ENCODE measurements around the gene GABRD. TPM values are rescaled to one million over a fixed set of nuclear protein-coding genes. Genes with fewer than 3 reads are reported as not detected.

GABRD gene
- total and polyA plus RNA-seq, 4 donors, result 0.41 to 6.8 (median 1.8) TPM

- TF ChIP-seq CTCF (IDR thresholded peaks at IDR 0.05; ENCODE audit: control extremely low read depth, extremely low read depth), result no peak
- Histone ChIP-seq H3K27me3 (ENCODE audit: control insufficient read depth in 3 of 3, insufficient read depth in 3 of 3, low read length in 2 of 3) (peaks cover 0 to 3% (median 0%) of the 10 kb centered on the region in 3 donors), H3K9me3 (ENCODE audit: control insufficient read depth in 4 of 4, insufficient read depth in 3 of 4, low read length in 3 of 4) (no peaks in the 10 kb centered on the region), H3K36me3 (ENCODE audit: control insufficient read depth in 4 of 4, insufficient read depth in 4 of 4, low read length in 4 of 4) (no peaks in the 10 kb centered on the region), H3K4me1 (ENCODE audit: control insufficient read depth in 5 of 5, insufficient read depth in 5 of 5, low read length in 5 of 5) (peaks cover 0 to 10% (median 0%) of the 10 kb centered on the region in 5 donors), H3K9ac (ENCODE audit: insufficient read depth in 1 of 2, low read length in 2 of 2) (no peak overlapping the region), H3K4me3 (no peak overlapping the region), H3K27ac (ENCODE audit: low read depth in 1 of 2, low read length in 1 of 2) (no peak overlapping the region)
- 74 to 83% methylated on average over 6 of the region's 6 CpGs for WGBS, 2 donors
- DNase-seq (no peak), ATAC-seq (ENCODE audit: insufficient read depth, low FRiP score) (no peak)
Observed at GRCh38 chr1:1997576-1997975, 21.6 kb upstream of the GABRD start.

GRCh38 chr1:2000432-2000831 is 18.7 kb upstream of the GABRD start:
- ATAC-seq (ENCODE audit: insufficient read depth, low FRiP score), result no peak
- Histone ChIP-seq H3K9ac (ENCODE audit: insufficient read depth in 1 of 2, low read length in 2 of 2) (no peak overlapping the region), H3K27me3 (ENCODE audit: control insufficient read depth in 3 of 3, insufficient read depth in 3 of 3, low read length in 2 of 3) (no peaks in the 10 kb centered on the region), H3K27ac (ENCODE audit: low read depth in 1 of 2, low read length in 1 of 2) (no peak overlapping the region), H3K4me3 (no peak overlapping the region), H3K9me3 (ENCODE audit: control insufficient read depth in 4 of 4, insufficient read depth in 3 of 4, low read length in 3 of 4) (no peaks in the 10 kb centered on the region), H3K4me1 (ENCODE audit: control insufficient read depth in 5 of 5, insufficient read depth in 5 of 5, low read length in 5 of 5) (peaks cover 0 to 9% (median 3%) of the 10 kb centered on the region in 5 donors), H3K36me3 (ENCODE audit: control insufficient read depth in 4 of 4, insufficient read depth in 4 of 4, low read length in 4 of 4) (no peaks in the 10 kb centered on the region)
- WGBS, 2 donors, result 87 to 92% methylated on average over 7 of the region's 7 CpGs
- no peak for TF ChIP-seq CTCF (IDR thresholded peaks at IDR 0.05; ENCODE audit: control extremely low read depth, extremely low read depth)
- no peak for DNase-seq

GRCh38 chr1:2000850-2001249 is 18.3 kb upstream of the GABRD start:
- Histone ChIP-seq H3K4me1 (ENCODE audit: control insufficient read depth in 5 of 5, insufficient read depth in 5 of 5, low read length in 5 of 5) (peaks cover 0 to 9% (median 3%) of the 10 kb centered on the region in 5 donors), H3K9ac (ENCODE audit: insufficient read depth in 1 of 2, low read length in 2 of 2) (no peak overlapping the region), H3K27ac (ENCODE audit: low read depth in 1 of 2, low read length in 1 of 2) (no peak overlapping the region), H3K4me3 (no peak overlapping the region), H3K27me3 (ENCODE audit: control insufficient read depth in 3 of 3, insufficient read depth in 3 of 3, low read length in 2 of 3) (no peaks in the 10 kb centered on the region), H3K36me3 (ENCODE audit: control insufficient read depth in 4 of 4, insufficient read depth in 4 of 4, low read length in 4 of 4) (no peaks in the 10 kb centered on the region), H3K9me3 (ENCODE audit: control insufficient read depth in 4 of 4, insufficient read depth in 3 of 4, low read length in 3 of 4) (no peaks in the 10 kb centered on the region)
- ATAC-seq (ENCODE audit: insufficient read depth, low FRiP score), result no peak
- TF ChIP-seq CTCF (IDR thresholded peaks at IDR 0.05; ENCODE audit: control extremely low read depth, extremely low read depth), result no peak
- 89 to 90% methylated on average over 9 of the region's 9 CpGs for WGBS, 2 donors
- DNase-seq, result no peak

GRCh38 chr1:2001773-2002411 is 17.3 kb upstream of the GABRD start:
- Histone ChIP-seq H3K27me3 (ENCODE audit: control insufficient read depth in 3 of 3, insufficient read depth in 3 of 3, low read length in 2 of 3) (no peaks in the 10 kb centered on the region), H3K4me1 (ENCODE audit: control insufficient read depth in 5 of 5, insufficient read depth in 5 of 5, low read length in 5 of 5) (peaks cover 0 to 7% (median 3%) of the 10 kb centered on the region in 5 donors), H3K27ac (ENCODE audit: low read depth in 1 of 2, low read length in 1 of 2) (no peak overlapping the region), H3K4me3 (no peak overlapping the region), H3K9ac (ENCODE audit: insufficient read depth in 1 of 2, low read length in 2 of 2) (peak overlapping the region in 1 of 2 donors; percentile 27), H3K9me3 (ENCODE audit: control insufficient read depth in 4 of 4, insufficient read depth in 3 of 4, low read length in 3 of 4) (no peaks in the 10 kb centered on the region), H3K36me3 (ENCODE audit: control insufficient read depth in 4 of 4, insufficient read depth in 4 of 4, low read length in 4 of 4) (no peaks in the 10 kb centered on the region)
- ATAC-seq (ENCODE audit: insufficient read depth, low FRiP score) (no peak), DNase-seq (peak; percentile 74 to 83 (median 78))
- no peak for TF ChIP-seq CTCF (IDR thresholded peaks at IDR 0.05; ENCODE audit: control extremely low read depth, extremely low read depth)
- 65 to 77% methylated on average over 13 of the region's 13 CpGs for WGBS, 2 donors

Measured in lung (tissue), 12 donors.